Measurements from ENCODE around the gene ACP4.
A peak's percentile ranks its signal among the peaks of the same experiment; 100 is the strongest.

Gene ACP4

GRCh38 chr19:50839712-50840655 lies 49.8 kb downstream of the ACP4 start:
- peak overlapping the region; percentile 100 for H3K27ac ChIP-seq

GRCh38 chr19:50842130-50842529 lies 51.9 kb downstream of the ACP4 start:
- no peak for TF ChIP-seq CTCF (conservative IDR thresholded peaks at IDR 0.05)
- H3K27ac ChIP-seq, result peak overlapping the region; percentile 100

More at GRCh38 chr19:50839712-50840655, 49.8 kb downstream of the ACP4 start:
- no peak for TF ChIP-seq CTCF (conservative IDR thresholded peaks at IDR 0.05)

- peak overlapping the region; percentile 100 for H3K27ac ChIP-seq
- TF ChIP-seq CTCF (conservative IDR thresholded peaks at IDR 0.05), result no peak
Observed at GRCh38 chr19:50843205-50843604, 53.0 kb downstream of the ACP4 start.

- TF ChIP-seq CTCF (conservative IDR thresholded peaks at IDR 0.05), result no peak
- peak overlapping the region; percentile 100 for H3K27ac ChIP-seq
Observed at GRCh38 chr19:50843701-50844221, 53.5 kb downstream of the ACP4 start.

- no peak for TF ChIP-seq CTCF (conservative IDR thresholded peaks at IDR 0.05)
- peak overlapping the region; percentile 100 for H3K27ac ChIP-seq
Observed at GRCh38 chr19:50844296-50844935, 54.2 kb downstream of the ACP4 start.
